HG02623 (cell line): ENCODE measurements around the gene CLEC18B.
A peak's percentile ranks its signal among the peaks of the same experiment; 100 is the strongest.
"Not testable (repeated sequence)": the region's sequence is repeated elsewhere in the genome, so short reads cannot be mapped to it uniquely, and the experiment has no call there.

Experiments
- ATAC-seq: cut with Tn5 transposase; IDR thresholded peaks from one replicate; pipeline ENCODE4 v1.9.1; 2021; ENCODE audit warnings: moderate library complexity; ENCODE audit not compliant: unreplicated experiment

CLEC18B gene

GRCh38 chr16:74409185-74409981 is 11.9 kb downstream of the CLEC18B start:
- ATAC-seq, result not testable (repeated sequence)

- ATAC-seq, result not testable (repeated sequence)
Measured at GRCh38 chr16:74407362-74407705, 13.9 kb downstream of the CLEC18B start.

DNA sequence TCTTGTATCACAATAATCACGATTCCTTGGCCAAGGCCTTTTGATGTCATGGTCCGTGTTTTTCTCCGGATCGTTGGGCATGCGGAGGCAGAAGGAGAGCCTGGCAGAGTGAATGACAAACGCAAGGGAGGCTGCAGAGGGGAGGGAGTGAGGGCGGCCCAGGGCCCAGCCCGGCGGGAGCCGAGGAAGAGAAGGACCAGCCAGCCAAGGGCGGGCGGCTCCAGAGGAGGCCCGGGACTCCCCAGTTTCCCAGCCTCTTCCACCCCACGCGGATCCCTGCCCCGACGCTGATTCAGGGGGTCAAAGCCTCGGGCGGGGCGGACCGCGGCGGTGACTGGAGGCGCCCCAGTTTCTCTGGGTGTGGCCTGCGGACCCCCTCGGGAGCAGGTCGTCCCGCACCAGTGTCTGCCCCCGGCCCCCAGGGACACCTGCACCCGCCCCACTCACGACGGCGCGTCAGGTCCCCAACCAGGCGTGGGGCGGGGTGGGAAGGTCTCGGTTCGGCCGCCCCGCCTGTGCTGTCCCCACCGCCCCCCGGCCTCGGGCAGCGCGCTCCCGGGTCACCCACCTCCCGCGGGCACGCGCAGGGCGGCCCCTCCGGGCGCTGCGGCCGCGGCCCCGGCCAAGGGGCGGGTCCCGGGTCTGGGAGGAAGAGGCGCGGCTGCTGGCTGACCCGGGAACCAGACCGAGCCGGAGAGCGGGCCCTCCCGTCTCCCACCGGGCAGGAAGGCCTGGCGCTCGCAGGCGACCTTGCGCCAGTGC is 14.5 kb downstream of the CLEC18B start:
- ATAC-seq, result not testable (repeated sequence)

- ATAC-seq, result not testable (repeated sequence)
Measured at GRCh38 chr16:74404148-74404933, 16.9 kb downstream of the CLEC18B start.

GRCh38 chr16:74400238-74400637 is 21.0 kb downstream of the CLEC18B start:
- not testable (repeated sequence) for ATAC-seq

GRCh38 chr16:74398212-74398895 is 22.9 kb downstream of the CLEC18B start:
- not testable (repeated sequence) for ATAC-seq

GRCh38 chr16:74396521-74397017 is 24.7 kb downstream of the CLEC18B start:
- not testable (repeated sequence) for ATAC-seq

DNA sequence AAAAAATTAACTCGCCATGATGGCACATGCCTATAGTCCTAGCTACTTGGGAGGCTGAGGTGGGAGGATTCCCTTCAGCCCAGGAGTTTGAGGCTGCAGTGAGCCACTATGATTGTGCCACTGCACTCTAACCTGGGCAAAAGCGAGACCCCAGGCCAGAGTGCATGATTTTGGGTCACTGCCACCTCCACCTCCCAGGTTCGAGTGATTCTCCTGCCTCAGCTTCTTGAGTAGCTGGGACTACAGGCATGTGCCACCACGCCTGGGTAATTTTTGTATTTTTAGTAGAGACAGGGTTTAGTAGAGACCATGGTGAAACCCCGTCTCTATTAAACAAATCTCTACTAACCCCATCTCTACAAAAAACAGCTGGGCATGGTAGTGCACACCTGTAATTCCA is 26.7 kb downstream of the CLEC18B start:
- ATAC-seq, result not testable (repeated sequence)

GRCh38 chr16:74394131-74394530 is 27.1 kb downstream of the CLEC18B start:
- not testable (repeated sequence) for ATAC-seq

DNA sequence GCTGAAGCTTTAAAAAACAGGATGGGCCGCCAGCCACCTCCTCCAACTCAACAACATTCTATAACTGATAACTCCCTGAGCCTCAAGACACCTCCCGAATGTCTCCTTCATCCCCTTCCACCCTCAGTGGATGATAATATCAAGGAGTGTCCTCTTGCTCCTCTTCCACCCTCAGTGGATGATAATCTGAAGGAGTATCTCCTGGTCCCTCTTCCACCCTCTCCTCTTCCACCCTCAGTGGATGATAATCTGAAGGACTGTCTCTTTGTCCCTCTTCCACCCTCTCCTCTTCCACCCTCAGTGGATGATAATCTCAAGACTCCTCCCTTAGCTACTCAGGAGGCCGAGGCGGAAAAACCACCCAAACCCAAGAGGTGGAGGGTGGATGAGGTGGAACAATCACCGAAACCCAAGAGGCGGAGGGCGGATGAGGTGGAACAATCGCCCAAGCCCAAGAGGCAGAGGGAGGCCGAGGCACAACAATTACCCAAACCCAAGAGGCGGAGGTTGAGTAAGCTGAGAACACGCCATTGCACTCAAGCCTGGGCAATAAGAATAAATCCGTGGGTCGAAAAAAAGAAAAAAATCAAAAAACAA is 29.7 kb downstream of the CLEC18B start:
- not testable (repeated sequence) for ATAC-seq

GRCh38 chr16:74382339-74383034 is 38.8 kb downstream of the CLEC18B start:
- not testable (repeated sequence) for ATAC-seq

- not testable (repeated sequence) for ATAC-seq
Measured at GRCh38 chr16:74373847-74374184, 47.5 kb downstream of the CLEC18B start.

DNA sequence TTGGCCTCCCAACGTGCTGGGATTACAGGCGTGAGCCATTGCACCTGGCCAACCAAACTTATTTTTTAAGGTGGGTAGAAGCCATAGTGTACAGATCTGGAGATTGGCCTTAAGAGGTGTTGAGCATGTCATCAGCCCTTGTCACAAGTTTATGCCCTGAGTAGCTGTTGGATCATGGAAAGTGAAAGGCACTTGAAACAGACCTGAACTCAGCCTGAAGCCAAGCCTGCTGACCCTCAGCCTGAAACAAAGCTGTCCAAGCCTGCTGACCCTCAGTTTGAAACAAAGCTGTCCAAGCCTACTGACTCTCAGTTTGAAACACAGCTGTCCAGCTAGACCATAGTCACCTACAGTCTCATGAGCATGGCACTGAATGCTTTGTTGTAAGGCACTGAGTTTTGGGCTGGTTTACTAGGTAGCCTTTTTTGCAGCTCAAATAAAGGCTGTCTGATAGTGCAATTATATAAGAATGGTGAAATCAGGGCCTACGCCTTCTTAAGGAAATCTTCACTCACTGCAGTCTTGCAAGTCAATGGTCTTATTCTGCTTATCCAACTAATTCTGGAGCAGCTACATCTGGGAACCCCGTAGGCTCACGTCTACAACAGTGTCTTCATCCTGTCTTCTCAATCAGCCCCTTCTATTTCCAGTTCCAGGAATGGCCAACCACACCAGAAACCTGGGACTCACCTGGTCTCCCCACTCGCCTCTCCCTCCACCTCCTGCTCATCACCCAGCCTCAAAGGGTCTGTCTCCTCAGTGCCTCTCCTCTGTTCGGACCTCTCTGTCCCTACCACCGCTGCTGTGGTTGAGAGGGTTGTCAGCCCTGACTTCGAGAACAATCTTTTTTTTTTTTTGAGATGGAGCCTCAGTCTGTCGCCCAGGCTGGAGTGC is 48.1 kb downstream of the CLEC18B start:
- ATAC-seq, result no peak

DNA sequence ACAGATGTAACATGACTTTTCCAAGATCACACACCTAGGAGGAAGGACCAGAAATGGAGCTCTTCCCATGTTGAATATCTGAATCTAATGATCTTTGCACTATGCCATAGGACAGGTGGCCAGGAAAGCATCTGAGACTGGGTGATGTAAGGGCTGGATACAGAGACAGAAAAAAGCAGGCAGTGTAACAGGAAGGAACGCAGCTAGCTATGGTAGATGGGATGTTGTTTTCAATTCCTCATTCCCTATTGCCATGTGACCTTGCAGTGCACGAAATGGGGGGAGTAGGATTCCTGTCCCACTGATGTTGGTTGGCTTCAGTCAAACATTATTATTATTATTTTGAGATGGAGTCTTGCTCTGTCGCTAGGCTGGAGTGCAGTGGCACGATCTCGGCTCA is 48.9 kb downstream of the CLEC18B start:
- ATAC-seq, result no peak

GRCh38 chr16:74370338-74371135 is 50.7 kb downstream of the CLEC18B start:
- ATAC-seq, result not testable (repeated sequence)

GRCh38 chr16:74368002-74368911 is 53.0 kb downstream of the CLEC18B start:
- ATAC-seq, result peak; percentile 92
